Measurements from ENCODE around the gene PSMF1. TPM values are rescaled to one million over a fixed set of nuclear protein-coding genes. Genes with fewer than 3 reads are reported as not detected.

The PSMF1 gene
- total RNA-seq, 1 donor from 2014 or later: 46.8 TPM

GRCh38 chr20:1197801-1198200, 79.4 kb downstream of the PSMF1 start:
- intact Hi-C loops (cut with DNase I): no loop called here
- Histone ChIP-seq H3K4me3 (no peak overlapping the region), H3K9me3 (no peaks in the 10 kb centered on the region)

GRCh38 chr20:1198751-1199150, 80.3 kb downstream of the PSMF1 start:
- Histone ChIP-seq H3K4me3 (no peak overlapping the region), H3K4me1 (no peaks in the 10 kb centered on the region), H3K27ac (no peak overlapping the region), H3K9me3 (no peaks in the 10 kb centered on the region), H3K27me3 (no peaks in the 10 kb centered on the region), H3K36me3 (no peaks in the 10 kb centered on the region)
- DNase-seq (ENCODE audit: low spot score in 2 of 2): no peak
- intact Hi-C loops (cut with DNase I): no loop called here
- TF ChIP-seq CTCF (IDR thresholded peaks at IDR 0.05): no peak

More at GRCh38 chr20:1197801-1198200, 79.4 kb downstream of the PSMF1 start:
- no peak for DNase-seq (ENCODE audit: low spot score in 2 of 2)
- Histone ChIP-seq H3K4me1 (no peaks in the 10 kb centered on the region), H3K27ac (no peak overlapping the region), H3K27me3 (no peaks in the 10 kb centered on the region), H3K36me3 (no peaks in the 10 kb centered on the region)
- no peak for TF ChIP-seq CTCF (IDR thresholded peaks at IDR 0.05)

GRCh38 chr20:1199212-1199873, 80.9 kb downstream of the PSMF1 start:
- Histone ChIP-seq H3K4me3 (no peak overlapping the region), H3K27ac (no peak overlapping the region), H3K36me3 (no peaks in the 10 kb centered on the region), H3K27me3 (no peaks in the 10 kb centered on the region), H3K4me1 (no peaks in the 10 kb centered on the region), H3K9me3 (no peaks in the 10 kb centered on the region)
- TF ChIP-seq CTCF (IDR thresholded peaks at IDR 0.05): no peak
- no peak for DNase-seq (ENCODE audit: low spot score in 2 of 2)
- intact Hi-C loops (cut with DNase I): no loop called here

- Histone ChIP-seq H3K27me3 (no peaks in the 10 kb centered on the region), H3K36me3 (no peaks in the 10 kb centered on the region), H3K9me3 (no peaks in the 10 kb centered on the region), H3K4me3 (no peak overlapping the region), H3K4me1 (no peaks in the 10 kb centered on the region), H3K27ac (no peak overlapping the region)
- intact Hi-C loops (cut with DNase I): no loop called here
- no peak for DNase-seq (ENCODE audit: low spot score in 2 of 2)
- TF ChIP-seq CTCF (IDR thresholded peaks at IDR 0.05): no peak
These were observed 81.6 kb downstream of the PSMF1 start for GRCh38 chr20:1199964-1200363.

GRCh38 chr20:1202762-1203504, 84.5 kb downstream of the PSMF1 start, which contains the start of gene C20orf202:
C20orf202 (plus strand) TSS chr20:1203454; CDS start chr20:1203586, 132 bp downstream.
- Histone ChIP-seq H3K36me3 (no peaks in the 10 kb centered on the region), H3K9me3 (no peaks in the 10 kb centered on the region), H3K27ac (no peak within 1 kb of the TSS), H3K27me3 (no peaks in the 10 kb centered on the region), H3K4me3 (no peak within 1 kb of the TSS), H3K4me1 (no peaks in the 10 kb centered on the region)
- TF ChIP-seq CTCF (IDR thresholded peaks at IDR 0.05): no peak
- DNase-seq (ENCODE audit: low spot score in 2 of 2): no peak
- intact Hi-C loops (cut with DNase I): no loop called here
